Liver (tissue), 9 donors: ENCODE measurements around the gene FZD10. TPM values are rescaled to one million over a fixed set of nuclear protein-coding genes. Genes with fewer than 3 reads are reported as not detected.

Experiments used
- DNase-seq: peaks from one replicate; pipeline ENCODE4 v3.0.0-alpha.2; 2017; ENCODE audit warnings: low spot score
- H3K27ac ChIP-seq, 2 donors: one replicate each; pipeline ENCODE4 v1.7.0; 2013; ENCODE audit warnings: inconsistent platforms in 2 of 2, low read length in 2 of 2, control low read depth in 1 of 2, low read depth in 1 of 2, mild to moderate bottlenecking in 1 of 2
- H3K27me3 ChIP-seq, 4 donors: one replicate each; pipeline versions ENCODE4 v1.6.1 to v1.7.0; 2013; ENCODE audit warnings: low read length in 3 of 4, inconsistent platforms in 1 of 4, mild to moderate bottlenecking in 1 of 4, moderate library complexity in 1 of 4; ENCODE audit not compliant: control insufficient read depth in 4 of 4, insufficient read depth in 4 of 4
- H3K36me3 ChIP-seq, 4 donors: one replicate each; pipeline versions ENCODE4 v1.6.1 to v1.7.0; 2013; ENCODE audit warnings: low read length in 3 of 4, mild to moderate bottlenecking in 3 of 4, low read depth in 1 of 4, moderate library complexity in 1 of 4; ENCODE audit not compliant: control insufficient read depth in 4 of 4, insufficient read depth in 3 of 4
- H3K4me1 ChIP-seq, 4 donors: one replicate each; pipeline versions ENCODE4 v1.6.1 to v1.7.0; 2013; ENCODE audit warnings: low read length in 3 of 4, mild to moderate bottlenecking in 3 of 4, moderate library complexity in 1 of 4; ENCODE audit not compliant: control insufficient read depth in 4 of 4, insufficient read depth in 4 of 4
- H3K4me3 ChIP-seq, 3 donors: one replicate each; pipeline versions ENCODE4 v1.6.1 to v1.7.0; 2013; ENCODE audit warnings: low read length in 3 of 3, control low read depth in 1 of 3, low read depth in 1 of 3, mild to moderate bottlenecking in 1 of 3
- H3K9ac ChIP-seq, 2 donors: one replicate each; pipeline ENCODE4 v1.7.0; 2013; ENCODE audit warnings: low read length in 2 of 2, mild to moderate bottlenecking in 2 of 2, moderate library complexity in 2 of 2, control low read depth in 1 of 2, low read depth in 1 of 2
- H3K9me3 ChIP-seq, 4 donors: one replicate each; pipeline versions ENCODE4 v1.6.1 to v1.7.0; 2013; ENCODE audit warnings: low read length in 3 of 4; ENCODE audit not compliant: control insufficient read depth in 4 of 4
- EGR1 ChIP-seq, 2 donors: IDR thresholded peaks; 2 replicates each; pipeline ENCODE4 v1.6.1; 2016 to 2018; ENCODE audit warnings: antibody characterized with exemption in 2 of 2, low read depth in 2 of 2
- FOXA1 ChIP-seq: IDR thresholded peaks from 2 replicates; pipeline ENCODE4 v1.6.1; 2016; ENCODE audit warnings: antibody characterized with exemption
- GABPA ChIP-seq, 2 donors: IDR thresholded peaks in 1 of 2; conservative IDR thresholded peaks in 1 of 2; 2 replicates each; pipeline ENCODE4 v1.6.1; 2016; ENCODE audit warnings: antibody characterized with exemption in 2 of 2, mild to moderate bottlenecking in 1 of 2, moderate library complexity in 1 of 2
- HNF4A ChIP-seq, 2 donors: conservative IDR thresholded peaks; 2 replicates each; pipeline ENCODE4 v1.6.1; 2016; ENCODE audit warnings: antibody characterized with exemption in 2 of 2, mild to moderate bottlenecking in 2 of 2
- HNF4G ChIP-seq: IDR thresholded peaks from 2 replicates; pipeline ENCODE4 v1.6.1; 2016; ENCODE audit warnings: antibody characterized with exemption
- JUND ChIP-seq, 2 donors: IDR thresholded peaks; 2 replicates each; pipeline ENCODE4 v1.6.1; 2016; ENCODE audit warnings: antibody characterized with exemption in 2 of 2
- NR2F2 ChIP-seq: IDR thresholded peaks from 2 replicates; pipeline ENCODE4 v1.6.1; 2016; ENCODE audit warnings: antibody characterized with exemption
- RAD21 ChIP-seq, 2 donors: IDR thresholded peaks; 2 replicates each; pipeline ENCODE4 v1.6.1; 2016; ENCODE audit warnings: antibody characterized with exemption in 2 of 2, mild to moderate bottlenecking in 2 of 2
- RXRA ChIP-seq, 2 donors: IDR thresholded peaks; 2 replicates each; pipeline ENCODE4 v1.6.1; 2017 to 2018; ENCODE audit warnings: antibody characterized with exemption in 2 of 2, mild to moderate bottlenecking in 1 of 2
- SP1 ChIP-seq: IDR thresholded peaks from 2 replicates; pipeline ENCODE4 v1.6.1; 2018; ENCODE audit warnings: antibody characterized with exemption, mild to moderate bottlenecking
- TAF1 ChIP-seq: conservative IDR thresholded peaks from 2 replicates; pipeline ENCODE4 v1.6.1; 2016; ENCODE audit warnings: antibody characterized with exemption, mild to moderate bottlenecking
- YY1 ChIP-seq: IDR thresholded peaks from 2 replicates; pipeline ENCODE4 v1.6.1; 2016; ENCODE audit warnings: antibody characterized with exemption, mild to moderate bottlenecking
- WGBS: extraction: QIAGEN DNeasy Blood & Tissue Kit; methylation state at CpG from one replicate; pipeline ENCODE4 v1.1.7; 2013; 5-methylcytosine and 5-hydroxymethylcytosine counted together
- polyA plus RNA-seq, 2 donors: library from polyadenylated mRNA; stranded (reverse) in 1 of 2; unstranded in 1 of 2; fragments of 200-250 nt in 1 of 2; fragments of >200 nt in 1 of 2; fragmentation: Nextera tagmentation in 1 of 2; extraction: Ambion mirVana in 1 of 2; gene quantifications; one replicate each; pipeline versions ENCODE4 v1.2.1 to v1.2.3, GENCODE V29; 2013 to 2015
- total RNA-seq, 2 donors: library from RNA; depleted of rRNA; stranded (reverse); fragments of >200 nt; gene quantifications; one replicate each; pipeline ENCODE4 v1.2.3, GENCODE V29; 2014
- TF ChIP-seq, protein P1 (sequence below): IDR thresholded peaks from 2 replicates; pipeline ENCODE4 v1.6.1; 2016; ENCODE audit warnings: antibody characterized with exemption
- TF ChIP-seq, protein P2 (sequence below): fragments of 150-350 bp; IDR thresholded peaks from 2 replicates; pipeline ENCODE4 v1.5.1; 2017; ENCODE audit warnings: improper control_type of control experiment, low read depth, low read length; ENCODE audit not compliant: missing input control
- TF ChIP-seq, protein P3 (sequence below): IDR thresholded peaks from 2 replicates; pipeline ENCODE4 v1.6.1; 2016; ENCODE audit warnings: antibody characterized with exemption, mild to moderate bottlenecking
- TF ChIP-seq, protein P4 (sequence below): IDR thresholded peaks from 2 replicates; pipeline ENCODE4 v1.6.1; 2016; ENCODE audit warnings: antibody characterized with exemption
- TF ChIP-seq, protein P5 (sequence below): IDR thresholded peaks from 2 replicates; pipeline ENCODE4 v1.6.1; 2016; ENCODE audit warnings: antibody characterized with exemption
- donor health status: healthy.
- donor health status: healthy.
- donor health status: healthy.
- donor health status: healthy.
- donor health status: healthy.

Gene FZD10
- total and polyA plus RNA-seq, 4 donors = 0.02 TPM; not detected in 3

DNA sequence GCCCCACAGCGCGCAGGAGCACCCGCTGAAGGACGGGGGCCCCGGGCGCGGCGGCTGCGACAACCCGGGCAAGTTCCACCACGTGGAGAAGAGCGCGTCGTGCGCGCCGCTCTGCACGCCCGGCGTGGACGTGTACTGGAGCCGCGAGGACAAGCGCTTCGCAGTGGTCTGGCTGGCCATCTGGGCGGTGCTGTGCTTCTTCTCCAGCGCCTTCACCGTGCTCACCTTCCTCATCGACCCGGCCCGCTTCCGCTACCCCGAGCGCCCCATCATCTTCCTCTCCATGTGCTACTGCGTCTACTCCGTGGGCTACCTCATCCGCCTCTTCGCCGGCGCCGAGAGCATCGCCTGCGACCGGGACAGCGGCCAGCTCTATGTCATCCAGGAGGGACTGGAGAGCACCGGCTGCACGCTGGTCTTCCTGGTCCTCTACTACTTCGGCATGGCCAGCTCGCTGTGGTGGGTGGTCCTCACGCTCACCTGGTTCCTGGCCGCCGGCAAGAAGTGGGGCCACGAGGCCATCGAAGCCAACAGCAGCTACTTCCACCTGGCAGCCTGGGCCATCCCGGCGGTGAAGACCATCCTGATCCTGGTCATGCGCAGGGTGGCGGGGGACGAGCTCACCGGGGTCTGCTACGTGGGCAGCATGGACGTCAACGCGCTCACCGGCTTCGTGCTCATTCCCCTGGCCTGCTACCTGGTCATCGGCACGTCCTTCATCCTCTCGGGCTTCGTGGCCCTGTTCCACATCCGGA lies 1.4 kb downstream of the FZD10 start:
- no peak for TF ChIP-seq HNF4G
- TF ChIP-seq, protein P1, sequence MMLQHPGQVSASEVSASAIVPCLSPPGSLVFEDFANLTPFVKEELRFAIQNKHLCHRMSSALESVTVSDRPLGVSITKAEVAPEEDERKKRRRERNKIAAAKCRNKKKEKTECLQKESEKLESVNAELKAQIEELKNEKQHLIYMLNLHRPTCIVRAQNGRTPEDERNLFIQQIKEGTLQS = no peak
- TF ChIP-seq HNF4A (conservative IDR thresholded peaks at IDR 0.05) = no peak
- TF ChIP-seq, protein P2, sequence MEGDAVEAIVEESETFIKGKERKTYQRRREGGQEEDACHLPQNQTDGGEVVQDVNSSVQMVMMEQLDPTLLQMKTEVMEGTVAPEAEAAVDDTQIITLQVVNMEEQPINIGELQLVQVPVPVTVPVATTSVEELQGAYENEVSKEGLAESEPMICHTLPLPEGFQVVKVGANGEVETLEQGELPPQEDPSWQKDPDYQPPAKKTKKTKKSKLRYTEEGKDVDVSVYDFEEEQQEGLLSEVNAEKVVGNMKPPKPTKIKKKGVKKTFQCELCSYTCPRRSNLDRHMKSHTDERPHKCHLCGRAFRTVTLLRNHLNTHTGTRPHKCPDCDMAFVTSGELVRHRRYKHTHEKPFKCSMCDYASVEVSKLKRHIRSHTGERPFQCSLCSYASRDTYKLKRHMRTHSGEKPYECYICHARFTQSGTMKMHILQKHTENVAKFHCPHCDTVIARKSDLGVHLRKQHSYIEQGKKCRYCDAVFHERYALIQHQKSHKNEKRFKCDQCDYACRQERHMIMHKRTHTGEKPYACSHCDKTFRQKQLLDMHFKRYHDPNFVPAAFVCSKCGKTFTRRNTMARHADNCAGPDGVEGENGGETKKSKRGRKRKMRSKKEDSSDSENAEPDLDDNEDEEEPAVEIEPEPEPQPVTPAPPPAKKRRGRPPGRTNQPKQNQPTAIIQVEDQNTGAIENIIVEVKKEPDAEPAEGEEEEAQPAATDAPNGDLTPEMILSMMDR = no peak
- no peak for TF ChIP-seq NR2F2
- TF ChIP-seq FOXA1 = no peak
- TF ChIP-seq, protein P3, sequence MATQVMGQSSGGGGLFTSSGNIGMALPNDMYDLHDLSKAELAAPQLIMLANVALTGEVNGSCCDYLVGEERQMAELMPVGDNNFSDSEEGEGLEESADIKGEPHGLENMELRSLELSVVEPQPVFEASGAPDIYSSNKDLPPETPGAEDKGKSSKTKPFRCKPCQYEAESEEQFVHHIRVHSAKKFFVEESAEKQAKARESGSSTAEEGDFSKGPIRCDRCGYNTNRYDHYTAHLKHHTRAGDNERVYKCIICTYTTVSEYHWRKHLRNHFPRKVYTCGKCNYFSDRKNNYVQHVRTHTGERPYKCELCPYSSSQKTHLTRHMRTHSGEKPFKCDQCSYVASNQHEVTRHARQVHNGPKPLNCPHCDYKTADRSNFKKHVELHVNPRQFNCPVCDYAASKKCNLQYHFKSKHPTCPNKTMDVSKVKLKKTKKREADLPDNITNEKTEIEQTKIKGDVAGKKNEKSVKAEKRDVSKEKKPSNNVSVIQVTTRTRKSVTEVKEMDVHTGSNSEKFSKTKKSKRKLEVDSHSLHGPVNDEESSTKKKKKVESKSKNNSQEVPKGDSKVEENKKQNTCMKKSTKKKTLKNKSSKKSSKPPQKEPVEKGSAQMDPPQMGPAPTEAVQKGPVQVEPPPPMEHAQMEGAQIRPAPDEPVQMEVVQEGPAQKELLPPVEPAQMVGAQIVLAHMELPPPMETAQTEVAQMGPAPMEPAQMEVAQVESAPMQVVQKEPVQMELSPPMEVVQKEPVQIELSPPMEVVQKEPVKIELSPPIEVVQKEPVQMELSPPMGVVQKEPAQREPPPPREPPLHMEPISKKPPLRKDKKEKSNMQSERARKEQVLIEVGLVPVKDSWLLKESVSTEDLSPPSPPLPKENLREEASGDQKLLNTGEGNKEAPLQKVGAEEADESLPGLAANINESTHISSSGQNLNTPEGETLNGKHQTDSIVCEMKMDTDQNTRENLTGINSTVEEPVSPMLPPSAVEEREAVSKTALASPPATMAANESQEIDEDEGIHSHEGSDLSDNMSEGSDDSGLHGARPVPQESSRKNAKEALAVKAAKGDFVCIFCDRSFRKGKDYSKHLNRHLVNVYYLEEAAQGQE = no peak
- no peak for TF ChIP-seq TAF1
- TF ChIP-seq, protein P4, sequence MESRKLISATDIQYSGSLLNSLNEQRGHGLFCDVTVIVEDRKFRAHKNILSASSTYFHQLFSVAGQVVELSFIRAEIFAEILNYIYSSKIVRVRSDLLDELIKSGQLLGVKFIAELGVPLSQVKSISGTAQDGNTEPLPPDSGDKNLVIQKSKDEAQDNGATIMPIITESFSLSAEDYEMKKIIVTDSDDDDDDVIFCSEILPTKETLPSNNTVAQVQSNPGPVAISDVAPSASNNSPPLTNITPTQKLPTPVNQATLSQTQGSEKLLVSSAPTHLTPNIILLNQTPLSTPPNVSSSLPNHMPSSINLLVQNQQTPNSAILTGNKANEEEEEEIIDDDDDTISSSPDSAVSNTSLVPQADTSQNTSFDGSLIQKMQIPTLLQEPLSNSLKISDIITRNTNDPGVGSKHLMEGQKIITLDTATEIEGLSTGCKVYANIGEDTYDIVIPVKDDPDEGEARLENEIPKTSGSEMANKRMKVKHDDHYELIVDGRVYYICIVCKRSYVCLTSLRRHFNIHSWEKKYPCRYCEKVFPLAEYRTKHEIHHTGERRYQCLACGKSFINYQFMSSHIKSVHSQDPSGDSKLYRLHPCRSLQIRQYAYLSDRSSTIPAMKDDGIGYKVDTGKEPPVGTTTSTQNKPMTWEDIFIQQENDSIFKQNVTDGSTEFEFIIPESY = no peak
- no peak for TF ChIP-seq GABPA (IDR thresholded peaks at IDR 0.05 in 1 of 2, conservative IDR thresholded peaks at IDR 0.05 in 1 of 2)
- TF ChIP-seq RXRA (IDR thresholded peaks at IDR 0.05) = no peak
- no peak for TF ChIP-seq JUND (IDR thresholded peaks at IDR 0.05)
- TF ChIP-seq SP1 = no peak
- TF ChIP-seq YY1 = no peak
- TF ChIP-seq, protein P5, sequence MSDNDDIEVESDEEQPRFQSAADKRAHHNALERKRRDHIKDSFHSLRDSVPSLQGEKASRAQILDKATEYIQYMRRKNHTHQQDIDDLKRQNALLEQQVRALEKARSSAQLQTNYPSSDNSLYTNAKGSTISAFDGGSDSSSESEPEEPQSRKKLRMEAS = no peak
- no peaks in the 10 kb centered on the region for H3K9me3 ChIP-seq
- H3K4me1 ChIP-seq = peaks cover 2 to 16% (median 10%) of the 10 kb centered on the region in 4 donors
- H3K4me3 ChIP-seq = no peak overlapping the region
- DNase-seq = no peak
- H3K9ac ChIP-seq = no peak overlapping the region
- H3K27me3 ChIP-seq = peaks cover 3 to 31% (median 10%) of the 10 kb centered on the region in 4 donors
- H3K27ac ChIP-seq = no peak overlapping the region
- no peaks in the 10 kb centered on the region for H3K36me3 ChIP-seq
- WGBS = 9% methylated on average over 71 of the region's 71 CpGs

DNA sequence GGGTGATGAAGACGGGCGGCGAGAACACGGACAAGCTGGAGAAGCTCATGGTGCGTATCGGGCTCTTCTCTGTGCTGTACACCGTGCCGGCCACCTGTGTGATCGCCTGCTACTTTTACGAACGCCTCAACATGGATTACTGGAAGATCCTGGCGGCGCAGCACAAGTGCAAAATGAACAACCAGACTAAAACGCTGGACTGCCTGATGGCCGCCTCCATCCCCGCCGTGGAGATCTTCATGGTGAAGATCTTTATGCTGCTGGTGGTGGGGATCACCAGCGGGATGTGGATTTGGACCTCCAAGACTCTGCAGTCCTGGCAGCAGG lies 1.9 kb downstream of the FZD10 start:
- Histone ChIP-seq H3K9me3 (no peaks in the 10 kb centered on the region), H3K27me3 (peaks cover 3 to 31% (median 11%) of the 10 kb centered on the region in 4 donors), H3K4me3 (no peak overlapping the region), H3K27ac (no peak overlapping the region), H3K4me1 (peaks cover 2 to 16% (median 10%) of the 10 kb centered on the region in 4 donors), H3K9ac (no peak overlapping the region), H3K36me3 (no peaks in the 10 kb centered on the region)
- no peak for DNase-seq
- 9% methylated on average over 18 of the region's 18 CpGs for WGBS
- TF ChIP-seq RXRA (IDR thresholded peaks at IDR 0.05) (no peak), RAD21 (IDR thresholded peaks at IDR 0.05) (no peak), HNF4G (no peak), YY1 (no peak), GABPA (IDR thresholded peaks at IDR 0.05 in 1 of 2, conservative IDR thresholded peaks at IDR 0.05 in 1 of 2) (no peak), EGR1 (IDR thresholded peaks at IDR 0.05; ENCODE audit: low read depth in 2 of 2) (no peak), SP1 (no peak)
- TF ChIP-seq, protein P1 = no peak
- TF ChIP-seq, protein P3 = no peak
